Ovary (tissue), 10 donors: ENCODE measurements around the gene CALB2. TPM values are rescaled to one million over a fixed set of nuclear protein-coding genes. Genes with fewer than 3 reads are reported as not detected.
A peak's percentile ranks its signal among the peaks of the same experiment; 100 is the strongest.
"Not testable (repeated sequence)": the region's sequence is repeated elsewhere in the genome, so short reads cannot be mapped to it uniquely, and the experiment has no call there.

Experiments used
- DNase-seq, 5 donors: peaks; one replicate each; pipeline ENCODE4 v3.0.0-alpha.2; 2019 to 2020
- H3K27ac ChIP-seq, 2 donors: fragments of 200-600 bp; one replicate each; pipeline versions ENCODE4 v1.5.1 to v1.8.0; 2019 to 2022
- H3K27me3 ChIP-seq: fragments of 200-600 bp; one replicate; pipeline ENCODE4 v1.8.0; 2022
- H3K36me3 ChIP-seq: fragments of 200-600 bp; sonication (generic); one replicate; pipeline ENCODE4 v1.5.1; 2019
- H3K4me1 ChIP-seq: one replicate; pipeline ENCODE4 v1.8.1; 2013; ENCODE audit warnings: mild to moderate bottlenecking, moderate library complexity; ENCODE audit not compliant: insufficient read depth
- H3K4me3 ChIP-seq: fragments of 200-600 bp; sonication (generic); one replicate; pipeline ENCODE4 v1.5.1; 2017
- H3K9me3 ChIP-seq, 2 donors: fragments of 200-600 bp in 1 of 2; sonication (generic) in 1 of 2; one replicate each; pipeline versions ENCODE4 v1.5.1 to v1.8.1; 2013 to 2019; ENCODE audit warnings: mild to moderate bottlenecking in 1 of 2, moderate library complexity in 1 of 2
- EP300 ChIP-seq: sonication (generic); formaldehyde crosslinking; IDR thresholded peaks from one replicate; pipeline ENCODE4 v1.6.1; 2017; ENCODE audit warnings: antibody characterized with exemption
- POLR2A ChIP-seq: fragments of 450-650 bp; IDR thresholded peaks from one replicate; pipeline ENCODE4 v1.6.1; 2017; ENCODE audit warnings: antibody characterized with exemption, mild to moderate bottlenecking, moderate library complexity
- WGBS, 3 donors: extraction: QIAGEN DNeasy Blood & Tissue Kit in 1 of 3; methylation state at CpG; one replicate each; pipeline versions ENCODE4 v1.1.5 to v1.1.7; 2013 to 2017; 5-methylcytosine and 5-hydroxymethylcytosine counted together
- intact Hi-C, 4 donors: fragments of 100-400 bp; cut with DNase I; formaldehyde crosslinking; loops; one replicate each; pipeline versions ENCODE4 v1.11.0 to v1.15.1; 2022 to 2023
- long read RNA-seq, 3 donors: library from polyadenylated mRNA in 2 of 3; unstranded in 2 of 3; transcript quantifications; one replicate each; pipeline ENCODE4 v2.0.0 and lab custom pipeline, GENCODE V29; 2021 to 2026
- polyA plus RNA-seq, 2 donors: library from polyadenylated mRNA; stranded (reverse); fragments of 200-250 nt in 1 of 2; fragments of 350-450 nt in 1 of 2; fragmentation: Illumina TruSeq in 1 of 2; extraction: RNeasy Lipid Tissue Mini Kit (QIAGEN cat#74804) in 1 of 2; gene quantifications; one replicate each; pipeline ENCODE4 v1.2.3, GENCODE V29; 2013 to 2014
- total RNA-seq, 7 donors: library from RNA; depleted of rRNA in 2 of 7; stranded (reverse); fragments of >200 nt in 2 of 7; fragmentation: NEBNext Ultra II Directional in 3 of 7; extraction: Animal tissue kit (Norgen Biotek cat#: 25700) in 3 of 7; gene quantifications; one replicate each; pipeline versions ENCODE4 v1.1.0 to v1.2.4, GENCODE V29; 2016 to 2023
- TF ChIP-seq, protein P1 (sequence below), 3 donors: fragments of 450-650 bp in 2 of 3; fragments of 200-600 bp in 1 of 3; IDR thresholded peaks; one replicate each; pipeline versions ENCODE4 v1.5.1 to v1.8.0; 2016 to 2022; ENCODE audit warnings: antibody characterized with exemption in 3 of 3, mild to moderate bottlenecking in 1 of 3
- donor health status: DM: no; HTN: no; CAD: no; lungs with moderate emphysema.
- donor health status: DM: no; HTN: no; CAD: no.
- donor health status: Bipolar disorder and iron deficiency.
- donor health status: DM: yes; HTN: yes; CAD: no.
- donor health status: DM: no; HTN: no; CAD: no.
- donor health status: DM: yes; HTN: yes; CAD: no.

CALB2 gene, protein sequence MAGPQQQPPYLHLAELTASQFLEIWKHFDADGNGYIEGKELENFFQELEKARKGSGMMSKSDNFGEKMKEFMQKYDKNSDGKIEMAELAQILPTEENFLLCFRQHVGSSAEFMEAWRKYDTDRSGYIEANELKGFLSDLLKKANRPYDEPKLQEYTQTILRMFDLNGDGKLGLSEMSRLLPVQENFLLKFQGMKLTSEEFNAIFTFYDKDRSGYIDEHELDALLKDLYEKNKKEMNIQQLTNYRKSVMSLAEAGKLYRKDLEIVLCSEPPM
- 100 to 1,000 TPM in 1 of 7 donors, 10 to 100 TPM in 2, 1 to 10 TPM in 4; 1.7 to 176 (median 2.5) TPM for total RNA-seq
- 10 to 100 TPM in 1 of 2 donors, 1 to 10 TPM in 1; 5.2 to 39.5 TPM for polyA plus RNA-seq
- long read RNA-seq, donor 1, transcript CALB2-201 (11 exons, 1,466 nt): major isoform, 7 of 9 reads
- long read RNA-seq, donor 1, partial matches to known transcripts: 0 of 9 reads
- long read RNA-seq, donor 1, other reads (novel, unspliced or antisense): 2 of 9 reads
- long read RNA-seq, donor 2, transcript CALB2-201 (11 exons, 1,466 nt): major isoform, 19 of 26 reads
- long read RNA-seq, donor 2, partial matches to known transcripts: 6 of 26 reads
- long read RNA-seq, donor 2, other reads (novel, unspliced or antisense): 0 of 26 reads
- long read RNA-seq, donor 3, transcript CALB2-201 (11 exons, 1,466 nt): major isoform, 33 of 38 reads
- long read RNA-seq, donor 3, partial matches to known transcripts: 1 of 38 reads
- long read RNA-seq, donor 3, other reads (novel, unspliced or antisense): 3 of 38 reads

- no peaks in the 10 kb centered on the region for H3K36me3 ChIP-seq
- no peak for TF ChIP-seq POLR2A
- TF ChIP-seq, protein P1, sequence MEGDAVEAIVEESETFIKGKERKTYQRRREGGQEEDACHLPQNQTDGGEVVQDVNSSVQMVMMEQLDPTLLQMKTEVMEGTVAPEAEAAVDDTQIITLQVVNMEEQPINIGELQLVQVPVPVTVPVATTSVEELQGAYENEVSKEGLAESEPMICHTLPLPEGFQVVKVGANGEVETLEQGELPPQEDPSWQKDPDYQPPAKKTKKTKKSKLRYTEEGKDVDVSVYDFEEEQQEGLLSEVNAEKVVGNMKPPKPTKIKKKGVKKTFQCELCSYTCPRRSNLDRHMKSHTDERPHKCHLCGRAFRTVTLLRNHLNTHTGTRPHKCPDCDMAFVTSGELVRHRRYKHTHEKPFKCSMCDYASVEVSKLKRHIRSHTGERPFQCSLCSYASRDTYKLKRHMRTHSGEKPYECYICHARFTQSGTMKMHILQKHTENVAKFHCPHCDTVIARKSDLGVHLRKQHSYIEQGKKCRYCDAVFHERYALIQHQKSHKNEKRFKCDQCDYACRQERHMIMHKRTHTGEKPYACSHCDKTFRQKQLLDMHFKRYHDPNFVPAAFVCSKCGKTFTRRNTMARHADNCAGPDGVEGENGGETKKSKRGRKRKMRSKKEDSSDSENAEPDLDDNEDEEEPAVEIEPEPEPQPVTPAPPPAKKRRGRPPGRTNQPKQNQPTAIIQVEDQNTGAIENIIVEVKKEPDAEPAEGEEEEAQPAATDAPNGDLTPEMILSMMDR (IDR thresholded peaks at IDR 0.05): peak; percentile 66 to 82 (median 72)
- no peak for TF ChIP-seq EP300
- no peak within 1 kb of the TSS for H3K27ac ChIP-seq
- H3K4me1 ChIP-seq: peaks cover 3% of the 10 kb centered on the region
- H3K9me3 ChIP-seq: no peaks in the 10 kb centered on the region
- H3K4me3 ChIP-seq: peak within 1 kb of the TSS; percentile 10
- intact Hi-C loops: loop anchor here in 1 of 4 donors (10.0 kb wide), 1 partner anchor 674 kb away; the partner anchor contains the start of gene MTSS2
- no peaks in the 10 kb centered on the region for H3K27me3 ChIP-seq
- 1 to 2% (median 2%) methylated on average over 46 to 53 of the region's 53 CpGs for WGBS, 3 donors
- DNase-seq: peak; percentile 41 to 80 (median 65)
These were observed at the start of gene CALB2 for GRCh38 chr16:71358464-71358998. Gene CALB2, plus strand, starts transcription at chr16:71358723. Its CDS starts 70 bp downstream, at chr16:71358793.

GRCh38 chr16:71311553-71312158 is 46.9 kb upstream of the CALB2 start:
- DNase-seq: peak in 1 of 5 donors; percentile 19
- H3K36me3 ChIP-seq: no peaks in the 10 kb centered on the region
- H3K4me1 ChIP-seq: no peaks in the 10 kb centered on the region
- H3K4me3 ChIP-seq: no peak overlapping the region
- no peaks in the 10 kb centered on the region for H3K27me3 ChIP-seq
- H3K27ac ChIP-seq: no peak overlapping the region
- H3K9me3 ChIP-seq: no peaks in the 10 kb centered on the region
- intact Hi-C loops: no loop called here
- WGBS, 3 donors: 17 to 30% (median 21%) methylated on average over 7 of the region's 7 CpGs
- TF ChIP-seq POLR2A: no peak
- TF ChIP-seq, protein P1 (IDR thresholded peaks at IDR 0.05): peak in 1 of 3 donors; percentile 14
- TF ChIP-seq EP300: no peak

DNA sequence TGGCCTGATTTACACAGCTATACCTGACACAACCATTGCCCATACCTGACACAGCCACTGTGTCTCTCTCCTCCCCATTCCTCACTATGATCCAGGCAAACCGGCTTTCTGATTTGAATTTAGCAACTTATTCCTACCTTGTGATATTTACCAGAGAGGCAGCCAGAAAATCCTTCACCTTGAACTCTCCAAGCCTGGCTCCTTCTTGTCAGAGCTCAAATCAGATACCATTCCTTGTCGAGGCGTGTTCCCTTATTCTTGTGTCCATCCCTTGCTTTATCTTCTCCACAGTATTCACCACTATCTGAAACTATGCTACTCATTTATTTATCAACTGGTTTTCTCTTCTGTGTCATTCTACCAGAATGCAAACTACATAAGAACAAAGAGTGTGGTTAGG is 44.9 kb upstream of the CALB2 start:
- H3K27me3 ChIP-seq, H3K36me3 ChIP-seq, H3K4me3 ChIP-seq, DNase-seq, H3K4me1 ChIP-seq, H3K9me3 ChIP-seq, intact Hi-C loops, H3K27ac ChIP-seq: not testable (repeated sequence)
- 41 to 57% (median 45%) methylated on average over 3 of the region's 3 CpGs for WGBS, 3 donors

DNA sequence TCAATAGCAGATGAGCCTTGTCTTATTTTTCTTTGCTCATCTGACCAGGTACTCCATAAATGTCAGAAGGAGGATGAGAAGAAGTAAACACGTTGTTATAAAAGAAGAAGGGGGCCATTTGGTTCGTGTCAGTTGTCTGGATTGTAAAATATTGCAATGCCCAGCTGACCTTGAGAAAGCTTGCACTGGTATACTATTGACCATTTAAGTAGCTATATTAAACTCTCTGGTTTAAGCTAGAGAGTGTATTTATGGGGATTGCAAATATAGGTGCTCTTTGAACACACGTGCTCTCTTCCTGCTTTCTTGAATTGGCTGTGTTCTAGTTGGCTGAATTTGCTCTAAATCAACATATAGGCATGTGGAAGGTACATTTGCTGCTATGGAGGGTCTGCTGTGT is 43.3 kb upstream of the CALB2 start:
- Histone ChIP-seq H3K9me3 (no peaks in the 10 kb centered on the region), H3K4me1 (no peaks in the 10 kb centered on the region), H3K4me3 (no peak overlapping the region), H3K27me3 (no peaks in the 10 kb centered on the region), H3K27ac (no peak overlapping the region), H3K36me3 (no peaks in the 10 kb centered on the region)
- intact Hi-C loops: no loop called here
- no peak for DNase-seq
- WGBS, 3 donors: 16 to 22% (median 20%) methylated on average over 3 of the region's 3 CpGs
- TF ChIP-seq, protein P1 (IDR thresholded peaks at IDR 0.05): no peak
- TF ChIP-seq POLR2A (no peak), EP300 (no peak)
